A673 (cell line): ENCODE data around the gene MLPH.

Experiments used
- EZH2 ChIP-seq: fragments of 200-600 bp; sonication (generic); IDR thresholded peaks from 2 replicates; pipeline ENCODE4 v1.6.1; 2017; ENCODE audit warnings: borderline replicate concordance, low read depth, mild to moderate bottlenecking, mixed read lengths, antibody characterized with exemption, low read length; ENCODE audit not compliant: poor library complexity, severe bottlenecking
- TF ChIP-seq, protein P1 (sequence below): fragments of 300-800, 200-600 bp; sonication (generic); conservative IDR thresholded peaks from 2 replicates; pipeline ENCODE4 v1.5.1; 2017; ENCODE audit warnings: low read depth, mild to moderate bottlenecking, antibody characterized with exemption, low read length, moderate library complexity, mixed read lengths

DNA sequence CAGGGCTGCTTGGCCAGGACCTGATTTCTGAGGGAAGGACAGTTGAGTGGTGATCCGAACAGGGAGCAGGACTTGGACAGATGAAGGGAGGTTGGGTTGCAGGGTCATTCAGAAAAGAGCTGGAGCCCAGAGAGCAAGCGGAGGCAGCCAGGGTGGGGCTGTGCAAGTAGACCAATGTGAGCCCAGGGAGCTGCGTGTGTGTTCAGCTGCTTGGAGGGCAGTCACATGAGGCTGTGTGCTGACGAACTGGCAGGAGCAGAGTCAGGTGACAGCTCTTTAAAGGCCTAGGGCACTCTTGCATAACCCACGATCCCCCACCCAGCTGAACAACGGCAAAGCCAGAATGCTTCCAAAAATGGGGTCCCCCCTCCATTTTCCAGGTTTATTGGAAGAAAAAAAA lies 4.6 kb upstream of the MLPH start:
- TF ChIP-seq, protein P1, sequence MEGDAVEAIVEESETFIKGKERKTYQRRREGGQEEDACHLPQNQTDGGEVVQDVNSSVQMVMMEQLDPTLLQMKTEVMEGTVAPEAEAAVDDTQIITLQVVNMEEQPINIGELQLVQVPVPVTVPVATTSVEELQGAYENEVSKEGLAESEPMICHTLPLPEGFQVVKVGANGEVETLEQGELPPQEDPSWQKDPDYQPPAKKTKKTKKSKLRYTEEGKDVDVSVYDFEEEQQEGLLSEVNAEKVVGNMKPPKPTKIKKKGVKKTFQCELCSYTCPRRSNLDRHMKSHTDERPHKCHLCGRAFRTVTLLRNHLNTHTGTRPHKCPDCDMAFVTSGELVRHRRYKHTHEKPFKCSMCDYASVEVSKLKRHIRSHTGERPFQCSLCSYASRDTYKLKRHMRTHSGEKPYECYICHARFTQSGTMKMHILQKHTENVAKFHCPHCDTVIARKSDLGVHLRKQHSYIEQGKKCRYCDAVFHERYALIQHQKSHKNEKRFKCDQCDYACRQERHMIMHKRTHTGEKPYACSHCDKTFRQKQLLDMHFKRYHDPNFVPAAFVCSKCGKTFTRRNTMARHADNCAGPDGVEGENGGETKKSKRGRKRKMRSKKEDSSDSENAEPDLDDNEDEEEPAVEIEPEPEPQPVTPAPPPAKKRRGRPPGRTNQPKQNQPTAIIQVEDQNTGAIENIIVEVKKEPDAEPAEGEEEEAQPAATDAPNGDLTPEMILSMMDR, result no peak
- no peak for TF ChIP-seq EZH2
